WTC11 (cell line): ENCODE results near the gene LYRM4. TPM values are rescaled to one million over a fixed set of nuclear protein-coding genes. Genes with fewer than 3 reads are reported as not detected.

Source experiments
- ATAC-seq: fragments of 200-7000 bp; cut with Tn5 transposase; 2 replicates; pipeline ENCODE4 v1.10.0; 2021; ENCODE audit warnings: mild to moderate bottlenecking, moderate library complexity
- CTCF ChIA-PET: fragments of 300-600 bp; sonication (Branson Sonifier 250); formaldehyde crosslinking; loops from one replicate; lab custom pipeline; 2021; ENCODE audit warnings: antibody characterized with exemption; lab: Charles Lee
- POLR2A ChIA-PET: fragments of 350-600 bp; sonication (Branson Sonifier 250); formaldehyde crosslinking; loops from one replicate; lab custom pipeline; 2021; ENCODE audit warnings: antibody characterized with exemption; lab: Charles Lee
- DNase-seq: peaks from one replicate; pipeline ENCODE4 v3.0.0; 2021; ENCODE audit warnings: low spot score
- H3K27ac Mint-ChIP-seq: 2 replicates; pipeline ENCODE4 v1.8.0; 2021; ENCODE audit warnings: mixed read lengths
- H3K27me3 Mint-ChIP-seq: 2 replicates; pipeline ENCODE4 v1.8.0; 2021; ENCODE audit warnings: low read depth, mild to moderate bottlenecking, moderate library complexity, mixed read lengths
- H3K36me3 Mint-ChIP-seq: 2 replicates; pipeline ENCODE4 v1.8.0; 2021; ENCODE audit warnings: mixed read lengths
- H3K4me1 Mint-ChIP-seq: 2 replicates; pipeline ENCODE4 v1.8.0; 2022; ENCODE audit warnings: mixed read lengths
- H3K4me3 Mint-ChIP-seq: 2 replicates; pipeline ENCODE4 v1.8.0; 2021; ENCODE audit warnings: mild to moderate bottlenecking, moderate library complexity, mixed read lengths
- H3K9me3 Mint-ChIP-seq: 2 replicates; pipeline ENCODE4 v1.8.0; 2021; ENCODE audit warnings: mixed read lengths
- ESRRA ChIP-seq: sonication (generic); formaldehyde crosslinking; IDR thresholded peaks from 2 replicates; pipeline ENCODE4 v1.8.1; 2022; ENCODE audit warnings: mild to moderate bottlenecking, missing genetic modification reagents, borderline replicate concordance
- FOXJ3 ChIP-seq: sonication (generic); formaldehyde crosslinking; IDR thresholded peaks from 2 replicates; pipeline ENCODE4 v1.9.0; 2021; ENCODE audit warnings: missing genetic modification reagents, mild to moderate bottlenecking, borderline replicate concordance
- FOXP1 ChIP-seq: sonication (generic); formaldehyde crosslinking; IDR thresholded peaks from 2 replicates; pipeline ENCODE4 v1.8.0; 2022; ENCODE audit warnings: missing genetic modification reagents, mild to moderate bottlenecking, moderate library complexity, borderline replicate concordance
- GRHL2 ChIP-seq: fragments of 250-450 bp; sonication (Bioruptor Pico); IDR thresholded peaks from 2 replicates; pipeline ENCODE4 v1.8.0; 2022; ENCODE audit warnings: mild to moderate bottlenecking, moderate library complexity; ENCODE audit not compliant: insufficient replicate concordance, severe bottlenecking
- MXD4 ChIP-seq: fragments of 250-450 bp; sonication (Bioruptor Pico); IDR thresholded peaks from 2 replicates; pipeline ENCODE4 v1.8.0; 2021; ENCODE audit warnings: mild to moderate bottlenecking, moderate library complexity, borderline replicate concordance
- NFE2L1 ChIP-seq: sonication (generic); formaldehyde crosslinking; IDR thresholded peaks from 2 replicates; pipeline ENCODE4 v1.8.1; 2023; ENCODE audit warnings: missing genetic modification reagents
- NR1H2 ChIP-seq: sonication (generic); formaldehyde crosslinking; IDR thresholded peaks from 2 replicates; pipeline ENCODE4 v1.9.0; 2021; ENCODE audit warnings: mild to moderate bottlenecking, moderate library complexity, missing genetic modification reagents
- OVOL2 ChIP-seq: fragments of 250-450 bp; sonication (Bioruptor Pico); IDR thresholded peaks from 2 replicates; pipeline ENCODE4 v1.9.0; 2021; ENCODE audit warnings: mild to moderate bottlenecking, borderline replicate concordance
- SMAD3 ChIP-seq: sonication (generic); formaldehyde crosslinking; IDR thresholded peaks from 2 replicates; pipeline ENCODE4 v1.8.0; 2022; ENCODE audit warnings: missing genetic modification reagents, mild to moderate bottlenecking, borderline replicate concordance
- ZNF138 ChIP-seq: sonication (generic); formaldehyde crosslinking; conservative IDR thresholded peaks from 2 replicates; pipeline ENCODE4 v1.8.1; 2022; ENCODE audit warnings: mild to moderate bottlenecking, moderate library complexity, missing genetic modification reagents
- ZNF416 ChIP-seq: fragments of 250-450 bp; sonication (Bioruptor Pico); IDR thresholded peaks from 2 replicates; pipeline ENCODE4 v1.9.0; 2021; ENCODE audit warnings: mild to moderate bottlenecking, inconsistent platforms
- ZNF423 ChIP-seq: fragments of 250-450 bp; sonication (Bioruptor Pico); IDR thresholded peaks from 2 replicates; pipeline ENCODE4 v2.1.2; 2022; ENCODE audit warnings: mild to moderate bottlenecking, moderate library complexity
- total RNA-seq: library from RNA; stranded (reverse); gene quantifications from 3 replicates; pipeline ENCODE4 v1.2.3, GENCODE V29; 2021
- TF ChIP-seq, protein P1 (sequence below): sonication (generic); formaldehyde crosslinking; IDR thresholded peaks from 2 replicates; pipeline ENCODE4 v1.8.0; 2022; ENCODE audit warnings: mild to moderate bottlenecking, missing genetic modification reagents
- TF ChIP-seq, protein P2 (sequence below): sonication (generic); formaldehyde crosslinking; IDR thresholded peaks from 2 replicates; pipeline ENCODE4 v1.8.0; 2022; ENCODE audit warnings: mild to moderate bottlenecking, missing genetic modification reagents
- TF ChIP-seq, protein P3 (sequence below): sonication (generic); formaldehyde crosslinking; IDR thresholded peaks from 2 replicates; pipeline ENCODE4 v1.8.1; 2022; ENCODE audit warnings: low read depth, mild to moderate bottlenecking, moderate library complexity, missing genetic modification reagents, borderline replicate concordance
- TF ChIP-seq, protein P4 (sequence below): sonication (generic); formaldehyde crosslinking; IDR thresholded peaks from 2 replicates; pipeline ENCODE4 v1.8.1; 2023; ENCODE audit warnings: mild to moderate bottlenecking, moderate library complexity, missing genetic modification reagents
- TF ChIP-seq, protein P5 (sequence below): fragments of 250-450 bp; sonication (Bioruptor Pico); IDR thresholded peaks from 2 replicates; pipeline ENCODE4 v1.9.0; 2021; ENCODE audit warnings: mild to moderate bottlenecking
- TF ChIP-seq, protein P6 (sequence below): sonication (generic); formaldehyde crosslinking; IDR thresholded peaks from 2 replicates; pipeline ENCODE4 v1.8.0; 2022; ENCODE audit warnings: missing genetic modification reagents
- TF ChIP-seq, protein P7 (sequence below): sonication (generic); formaldehyde crosslinking; conservative IDR thresholded peaks from 2 replicates; pipeline ENCODE4 v1.8.1; 2023; ENCODE audit warnings: mild to moderate bottlenecking, low read depth, missing genetic modification reagents, moderate library complexity
- TF ChIP-seq, protein P8 (sequence below): fragments of 250-450 bp; sonication (Bioruptor Pico); IDR thresholded peaks from 2 replicates; pipeline ENCODE4 v1.9.0; 2021; ENCODE audit warnings: mild to moderate bottlenecking, borderline replicate concordance

Gene LYRM4
- total RNA-seq, 1 experiment from 2014 or later, result 49.7 TPM

DNA sequence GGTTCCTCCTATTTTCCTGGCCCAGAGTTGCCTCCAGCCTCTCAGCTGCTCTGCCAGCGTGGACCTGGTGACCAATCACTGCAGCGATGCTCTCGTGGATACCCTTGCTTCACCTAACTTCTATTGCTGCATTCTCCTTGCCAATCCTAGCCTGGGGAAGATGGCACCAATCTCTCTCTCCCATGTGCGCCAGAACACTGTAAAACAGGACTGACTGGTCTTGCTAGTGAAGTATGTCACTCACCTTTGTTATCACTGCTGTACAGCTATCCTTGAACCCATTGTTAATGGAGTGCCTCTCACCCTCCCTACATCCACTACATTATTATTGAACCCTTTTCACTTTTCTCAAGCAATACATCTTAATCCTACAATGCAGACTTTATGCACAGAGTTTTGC is 80.1 kb downstream of the LYRM4 start (continued):
- TF ChIP-seq, protein P1, sequence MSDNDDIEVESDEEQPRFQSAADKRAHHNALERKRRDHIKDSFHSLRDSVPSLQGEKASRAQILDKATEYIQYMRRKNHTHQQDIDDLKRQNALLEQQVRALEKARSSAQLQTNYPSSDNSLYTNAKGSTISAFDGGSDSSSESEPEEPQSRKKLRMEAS (CRISPR knock-in tag), result no peak

DNA sequence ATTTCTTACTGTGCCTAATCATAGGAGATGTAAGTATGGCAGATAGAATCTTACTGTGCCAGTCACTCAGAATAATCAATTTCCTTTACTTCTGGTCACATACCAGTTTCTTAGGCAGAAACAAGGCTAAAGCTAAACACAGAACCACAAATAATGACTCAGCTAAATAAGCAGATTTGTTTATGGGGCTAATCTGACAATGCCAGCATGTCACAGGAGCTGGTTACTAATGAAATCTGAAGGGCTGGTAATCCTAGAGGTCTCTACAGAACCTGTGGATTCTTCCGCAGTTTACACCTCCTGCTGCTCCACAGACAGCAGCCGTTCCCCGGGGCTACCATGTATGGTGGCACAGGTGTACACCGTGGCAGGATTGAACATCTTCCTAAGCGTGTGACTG is 80.8 kb downstream of the LYRM4 start:
- POLR2A ChIA-PET, result no interaction called here
- no peaks in the 10 kb centered on the region for H3K9me3 Mint-ChIP-seq
- H3K4me1 Mint-ChIP-seq, result peaks cover 12% of the 10 kb centered on the region
- H3K27me3 Mint-ChIP-seq, result no peaks in the 10 kb centered on the region
- no peak overlapping the region for H3K4me3 Mint-ChIP-seq
- ATAC-seq (no peak), DNase-seq (no peak)
- H3K27ac Mint-ChIP-seq, result no peak overlapping the region
- CTCF ChIA-PET, result interaction anchor here (0.6 to 2.1 kb wide), 4 partner anchors 8 to 200 kb away, joined by 3 to 7 read pairs (median 4); no protein-coding TSS in a partner anchor
- H3K36me3 Mint-ChIP-seq, result no peaks in the 10 kb centered on the region
- TF ChIP-seq ZNF416 (CRISPR knock-in tag) (no peak), NFE2L1 (CRISPR knock-in tag) (no peak), NR1H2 (CRISPR knock-in tag) (no peak), SMAD3 (CRISPR knock-in tag) (no peak), FOXP1 (CRISPR knock-in tag) (no peak), ZNF138 (no peak), FOXJ3 (no peak), ESRRA (CRISPR knock-in tag) (no peak), MXD4 (CRISPR knock-in tag) (no peak), GRHL2 (CRISPR knock-in tag) (no peak), ZNF423 (no peak), OVOL2 (CRISPR knock-in tag) (no peak)
- TF ChIP-seq, protein P2, sequence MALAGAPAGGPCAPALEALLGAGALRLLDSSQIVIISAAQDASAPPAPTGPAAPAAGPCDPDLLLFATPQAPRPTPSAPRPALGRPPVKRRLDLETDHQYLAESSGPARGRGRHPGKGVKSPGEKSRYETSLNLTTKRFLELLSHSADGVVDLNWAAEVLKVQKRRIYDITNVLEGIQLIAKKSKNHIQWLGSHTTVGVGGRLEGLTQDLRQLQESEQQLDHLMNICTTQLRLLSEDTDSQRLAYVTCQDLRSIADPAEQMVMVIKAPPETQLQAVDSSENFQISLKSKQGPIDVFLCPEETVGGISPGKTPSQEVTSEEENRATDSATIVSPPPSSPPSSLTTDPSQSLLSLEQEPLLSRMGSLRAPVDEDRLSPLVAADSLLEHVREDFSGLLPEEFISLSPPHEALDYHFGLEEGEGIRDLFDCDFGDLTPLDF (CRISPR knock-in tag), result no peak
- TF ChIP-seq, protein P3, sequence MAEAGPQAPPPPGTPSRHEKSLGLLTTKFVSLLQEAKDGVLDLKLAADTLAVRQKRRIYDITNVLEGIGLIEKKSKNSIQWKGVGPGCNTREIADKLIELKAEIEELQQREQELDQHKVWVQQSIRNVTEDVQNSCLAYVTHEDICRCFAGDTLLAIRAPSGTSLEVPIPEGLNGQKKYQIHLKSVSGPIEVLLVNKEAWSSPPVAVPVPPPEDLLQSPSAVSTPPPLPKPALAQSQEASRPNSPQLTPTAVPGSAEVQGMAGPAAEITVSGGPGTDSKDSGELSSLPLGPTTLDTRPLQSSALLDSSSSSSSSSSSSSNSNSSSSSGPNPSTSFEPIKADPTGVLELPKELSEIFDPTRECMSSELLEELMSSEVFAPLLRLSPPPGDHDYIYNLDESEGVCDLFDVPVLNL (CRISPR knock-in tag), result no peak
- TF ChIP-seq, protein P4, sequence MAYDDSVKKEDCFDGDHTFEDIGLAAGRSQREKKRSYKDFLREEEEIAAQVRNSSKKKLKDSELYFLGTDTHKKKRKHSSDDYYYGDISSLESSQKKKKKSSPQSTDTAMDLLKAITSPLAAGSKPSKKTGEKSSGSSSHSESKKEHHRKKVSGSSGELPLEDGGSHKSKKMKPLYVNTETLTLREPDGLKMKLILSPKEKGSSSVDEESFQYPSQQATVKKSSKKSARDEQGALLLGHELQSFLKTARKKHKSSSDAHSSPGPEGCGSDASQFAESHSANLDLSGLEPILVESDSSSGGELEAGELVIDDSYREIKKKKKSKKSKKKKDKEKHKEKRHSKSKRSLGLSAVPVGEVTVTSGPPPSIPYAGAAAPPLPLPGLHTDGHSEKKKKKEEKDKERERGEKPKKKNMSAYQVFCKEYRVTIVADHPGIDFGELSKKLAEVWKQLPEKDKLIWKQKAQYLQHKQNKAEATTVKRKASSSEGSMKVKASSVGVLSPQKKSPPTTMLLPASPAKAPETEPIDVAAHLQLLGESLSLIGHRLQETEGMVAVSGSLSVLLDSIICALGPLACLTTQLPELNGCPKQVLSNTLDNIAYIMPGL (CRISPR knock-in tag), result no peak
- TF ChIP-seq, protein P5, sequence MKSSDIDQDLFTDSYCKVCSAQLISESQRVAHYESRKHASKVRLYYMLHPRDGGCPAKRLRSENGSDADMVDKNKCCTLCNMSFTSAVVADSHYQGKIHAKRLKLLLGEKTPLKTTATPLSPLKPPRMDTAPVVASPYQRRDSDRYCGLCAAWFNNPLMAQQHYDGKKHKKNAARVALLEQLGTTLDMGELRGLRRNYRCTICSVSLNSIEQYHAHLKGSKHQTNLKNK (CRISPR knock-in tag), result no peak
- TF ChIP-seq, protein P6, sequence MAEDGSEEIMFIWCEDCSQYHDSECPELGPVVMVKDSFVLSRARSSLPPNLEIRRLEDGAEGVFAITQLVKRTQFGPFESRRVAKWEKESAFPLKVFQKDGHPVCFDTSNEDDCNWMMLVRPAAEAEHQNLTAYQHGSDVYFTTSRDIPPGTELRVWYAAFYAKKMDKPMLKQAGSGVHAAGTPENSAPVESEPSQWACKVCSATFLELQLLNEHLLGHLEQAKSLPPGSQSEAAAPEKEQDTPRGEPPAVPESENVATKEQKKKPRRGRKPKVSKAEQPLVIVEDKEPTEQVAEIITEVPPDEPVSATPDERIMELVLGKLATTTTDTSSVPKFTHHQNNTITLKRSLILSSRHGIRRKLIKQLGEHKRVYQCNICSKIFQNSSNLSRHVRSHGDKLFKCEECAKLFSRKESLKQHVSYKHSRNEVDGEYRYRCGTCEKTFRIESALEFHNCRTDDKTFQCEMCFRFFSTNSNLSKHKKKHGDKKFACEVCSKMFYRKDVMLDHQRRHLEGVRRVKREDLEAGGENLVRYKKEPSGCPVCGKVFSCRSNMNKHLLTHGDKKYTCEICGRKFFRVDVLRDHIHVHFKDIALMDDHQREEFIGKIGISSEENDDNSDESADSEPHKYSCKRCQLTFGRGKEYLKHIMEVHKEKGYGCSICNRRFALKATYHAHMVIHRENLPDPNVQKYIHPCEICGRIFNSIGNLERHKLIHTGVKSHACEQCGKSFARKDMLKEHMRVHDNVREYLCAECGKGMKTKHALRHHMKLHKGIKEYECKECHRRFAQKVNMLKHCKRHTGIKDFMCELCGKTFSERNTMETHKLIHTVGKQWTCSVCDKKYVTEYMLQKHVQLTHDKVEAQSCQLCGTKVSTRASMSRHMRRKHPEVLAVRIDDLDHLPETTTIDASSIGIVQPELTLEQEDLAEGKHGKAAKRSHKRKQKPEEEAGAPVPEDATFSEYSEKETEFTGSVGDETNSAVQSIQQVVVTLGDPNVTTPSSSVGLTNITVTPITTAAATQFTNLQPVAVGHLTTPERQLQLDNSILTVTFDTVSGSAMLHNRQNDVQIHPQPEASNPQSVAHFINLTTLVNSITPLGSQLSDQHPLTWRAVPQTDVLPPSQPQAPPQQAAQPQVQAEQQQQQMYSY (CRISPR knock-in tag), result no peak
- TF ChIP-seq, protein P7, sequence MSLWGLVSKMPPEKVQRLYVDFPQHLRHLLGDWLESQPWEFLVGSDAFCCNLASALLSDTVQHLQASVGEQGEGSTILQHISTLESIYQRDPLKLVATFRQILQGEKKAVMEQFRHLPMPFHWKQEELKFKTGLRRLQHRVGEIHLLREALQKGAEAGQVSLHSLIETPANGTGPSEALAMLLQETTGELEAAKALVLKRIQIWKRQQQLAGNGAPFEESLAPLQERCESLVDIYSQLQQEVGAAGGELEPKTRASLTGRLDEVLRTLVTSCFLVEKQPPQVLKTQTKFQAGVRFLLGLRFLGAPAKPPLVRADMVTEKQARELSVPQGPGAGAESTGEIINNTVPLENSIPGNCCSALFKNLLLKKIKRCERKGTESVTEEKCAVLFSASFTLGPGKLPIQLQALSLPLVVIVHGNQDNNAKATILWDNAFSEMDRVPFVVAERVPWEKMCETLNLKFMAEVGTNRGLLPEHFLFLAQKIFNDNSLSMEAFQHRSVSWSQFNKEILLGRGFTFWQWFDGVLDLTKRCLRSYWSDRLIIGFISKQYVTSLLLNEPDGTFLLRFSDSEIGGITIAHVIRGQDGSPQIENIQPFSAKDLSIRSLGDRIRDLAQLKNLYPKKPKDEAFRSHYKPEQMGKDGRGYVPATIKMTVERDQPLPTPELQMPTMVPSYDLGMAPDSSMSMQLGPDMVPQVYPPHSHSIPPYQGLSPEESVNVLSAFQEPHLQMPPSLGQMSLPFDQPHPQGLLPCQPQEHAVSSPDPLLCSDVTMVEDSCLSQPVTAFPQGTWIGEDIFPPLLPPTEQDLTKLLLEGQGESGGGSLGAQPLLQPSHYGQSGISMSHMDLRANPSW (CRISPR knock-in tag), result no peak
- TF ChIP-seq, protein P8, sequence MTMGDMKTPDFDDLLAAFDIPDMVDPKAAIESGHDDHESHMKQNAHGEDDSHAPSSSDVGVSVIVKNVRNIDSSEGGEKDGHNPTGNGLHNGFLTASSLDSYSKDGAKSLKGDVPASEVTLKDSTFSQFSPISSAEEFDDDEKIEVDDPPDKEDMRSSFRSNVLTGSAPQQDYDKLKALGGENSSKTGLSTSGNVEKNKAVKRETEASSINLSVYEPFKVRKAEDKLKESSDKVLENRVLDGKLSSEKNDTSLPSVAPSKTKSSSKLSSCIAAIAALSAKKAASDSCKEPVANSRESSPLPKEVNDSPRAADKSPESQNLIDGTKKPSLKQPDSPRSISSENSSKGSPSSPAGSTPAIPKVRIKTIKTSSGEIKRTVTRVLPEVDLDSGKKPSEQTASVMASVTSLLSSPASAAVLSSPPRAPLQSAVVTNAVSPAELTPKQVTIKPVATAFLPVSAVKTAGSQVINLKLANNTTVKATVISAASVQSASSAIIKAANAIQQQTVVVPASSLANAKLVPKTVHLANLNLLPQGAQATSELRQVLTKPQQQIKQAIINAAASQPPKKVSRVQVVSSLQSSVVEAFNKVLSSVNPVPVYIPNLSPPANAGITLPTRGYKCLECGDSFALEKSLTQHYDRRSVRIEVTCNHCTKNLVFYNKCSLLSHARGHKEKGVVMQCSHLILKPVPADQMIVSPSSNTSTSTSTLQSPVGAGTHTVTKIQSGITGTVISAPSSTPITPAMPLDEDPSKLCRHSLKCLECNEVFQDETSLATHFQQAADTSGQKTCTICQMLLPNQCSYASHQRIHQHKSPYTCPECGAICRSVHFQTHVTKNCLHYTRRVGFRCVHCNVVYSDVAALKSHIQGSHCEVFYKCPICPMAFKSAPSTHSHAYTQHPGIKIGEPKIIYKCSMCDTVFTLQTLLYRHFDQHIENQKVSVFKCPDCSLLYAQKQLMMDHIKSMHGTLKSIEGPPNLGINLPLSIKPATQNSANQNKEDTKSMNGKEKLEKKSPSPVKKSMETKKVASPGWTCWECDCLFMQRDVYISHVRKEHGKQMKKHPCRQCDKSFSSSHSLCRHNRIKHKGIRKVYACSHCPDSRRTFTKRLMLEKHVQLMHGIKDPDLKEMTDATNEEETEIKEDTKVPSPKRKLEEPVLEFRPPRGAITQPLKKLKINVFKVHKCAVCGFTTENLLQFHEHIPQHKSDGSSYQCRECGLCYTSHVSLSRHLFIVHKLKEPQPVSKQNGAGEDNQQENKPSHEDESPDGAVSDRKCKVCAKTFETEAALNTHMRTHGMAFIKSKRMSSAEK (CRISPR knock-in tag), result no peak
